ENCODE measurements around the gene MDM2.

MDM2 gene

DNA sequence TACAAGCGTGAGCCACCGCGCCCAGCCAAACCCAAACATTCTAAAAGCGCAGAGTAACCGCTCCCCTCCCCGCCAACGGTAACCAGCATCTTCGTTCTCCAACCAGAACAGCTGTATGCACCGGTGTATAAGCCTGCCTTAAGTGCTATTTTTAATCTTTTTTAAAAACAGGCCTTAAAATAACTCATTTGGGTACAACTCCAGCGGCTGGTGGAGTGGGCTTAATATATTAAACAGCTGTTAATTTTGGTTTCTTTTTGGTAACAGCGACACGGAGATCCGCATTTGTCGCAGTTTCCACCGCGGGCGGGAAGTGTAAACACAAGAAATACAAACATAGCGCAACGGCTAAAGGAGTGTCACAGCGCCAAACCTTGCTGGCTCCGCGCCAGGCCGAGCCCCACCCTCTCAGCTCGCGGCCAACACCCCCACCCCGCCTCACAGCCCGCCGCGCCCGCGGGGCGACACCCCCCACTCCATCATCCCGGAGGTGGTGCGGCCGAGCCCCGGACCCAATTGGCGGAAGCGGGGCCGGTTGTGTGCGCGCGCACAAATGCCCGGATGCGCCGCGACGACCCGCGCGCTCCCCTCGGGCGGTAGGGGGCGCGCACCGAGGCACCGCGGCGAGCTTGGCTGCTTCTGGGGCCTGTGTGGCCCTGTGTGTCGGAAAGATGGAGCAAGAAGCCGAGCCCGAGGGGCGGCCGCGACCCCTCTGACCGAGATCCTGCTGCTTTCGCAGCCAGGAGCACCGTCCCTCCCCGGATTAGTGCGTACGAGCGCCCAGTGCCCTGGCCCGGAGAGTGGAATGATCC, at the start of gene MDM2:
Gene MDM2 (plus strand): TSS at position 602 of the 812 bp plus-strand sequence. CDS start 301 bp downstream, outside the sequence.
- DNase-seq (ENCODE audit: low spot score), result peak; percentile 98

DNA sequence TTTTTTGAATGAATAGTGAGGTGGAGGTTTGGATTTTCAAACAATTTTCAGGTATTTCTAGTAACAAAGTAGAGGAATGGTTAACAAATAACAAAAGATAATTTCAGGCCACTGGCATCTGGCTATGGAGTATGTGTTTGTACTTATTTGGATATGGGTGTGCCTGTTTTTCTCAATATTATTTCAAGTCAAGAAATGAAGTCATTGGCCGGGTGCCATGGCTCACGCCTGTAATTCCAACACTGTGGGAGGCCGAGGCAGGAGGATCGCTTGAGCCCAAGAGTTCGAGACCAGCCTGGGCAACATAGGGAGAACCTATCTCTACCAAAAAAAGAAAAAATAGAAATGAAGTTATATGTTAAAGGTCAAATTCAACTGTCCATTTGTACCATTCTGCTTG, 48.1 kb upstream of the MDM2 start:
- no peak for DNase-seq (ENCODE audit: low spot score)

DNA sequence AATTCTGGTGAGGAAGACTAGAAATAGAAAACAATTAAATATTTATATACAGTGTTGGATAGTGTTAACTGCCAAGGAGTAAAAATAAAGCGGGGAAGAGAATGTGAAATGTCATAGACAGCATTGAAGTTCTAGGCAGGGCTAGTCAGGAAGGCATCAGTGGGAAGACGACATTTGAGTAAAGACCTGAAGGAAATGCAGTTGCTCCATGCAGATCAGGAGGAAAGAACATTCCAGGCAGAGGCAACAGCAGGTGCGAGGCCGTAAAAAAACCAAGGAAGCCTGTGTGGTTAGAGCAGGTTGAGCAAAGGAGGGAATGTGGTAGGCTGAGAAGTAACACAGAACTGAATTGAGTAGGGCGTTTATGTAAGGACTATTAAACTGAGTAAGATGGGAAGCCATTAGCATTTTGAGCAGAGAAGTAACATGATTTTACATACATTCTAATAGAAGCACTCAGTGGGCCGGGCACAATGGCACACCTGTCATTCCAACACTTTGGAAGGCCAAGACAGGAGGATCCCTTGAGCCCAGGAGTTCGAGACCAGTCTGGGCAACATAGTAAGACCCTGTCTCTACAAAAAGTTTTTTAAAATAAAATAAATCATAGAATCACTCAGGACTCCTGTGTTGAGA, 47.1 kb upstream of the MDM2 start:
- no peak for DNase-seq (ENCODE audit: low spot score)

DNA sequence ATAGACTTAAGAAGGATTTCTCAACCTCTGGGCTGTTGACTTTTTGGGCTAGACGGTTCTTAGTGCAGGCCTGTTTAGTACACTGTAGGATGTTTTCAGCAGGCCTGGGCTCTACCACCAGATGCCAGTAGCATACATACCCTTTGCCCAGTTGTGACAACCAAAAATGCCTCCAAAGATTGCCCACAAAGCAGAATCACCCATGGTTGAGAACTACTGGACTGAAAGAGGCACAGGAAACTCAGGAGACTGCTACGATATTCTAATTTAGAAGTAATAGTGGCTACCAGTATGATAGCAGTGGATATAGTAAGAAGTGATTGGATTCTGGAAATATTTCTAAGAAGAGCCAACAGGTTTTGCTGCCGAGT, 46.5 kb upstream of the MDM2 start:
- no peak for DNase-seq (ENCODE audit: low spot score)

DNA sequence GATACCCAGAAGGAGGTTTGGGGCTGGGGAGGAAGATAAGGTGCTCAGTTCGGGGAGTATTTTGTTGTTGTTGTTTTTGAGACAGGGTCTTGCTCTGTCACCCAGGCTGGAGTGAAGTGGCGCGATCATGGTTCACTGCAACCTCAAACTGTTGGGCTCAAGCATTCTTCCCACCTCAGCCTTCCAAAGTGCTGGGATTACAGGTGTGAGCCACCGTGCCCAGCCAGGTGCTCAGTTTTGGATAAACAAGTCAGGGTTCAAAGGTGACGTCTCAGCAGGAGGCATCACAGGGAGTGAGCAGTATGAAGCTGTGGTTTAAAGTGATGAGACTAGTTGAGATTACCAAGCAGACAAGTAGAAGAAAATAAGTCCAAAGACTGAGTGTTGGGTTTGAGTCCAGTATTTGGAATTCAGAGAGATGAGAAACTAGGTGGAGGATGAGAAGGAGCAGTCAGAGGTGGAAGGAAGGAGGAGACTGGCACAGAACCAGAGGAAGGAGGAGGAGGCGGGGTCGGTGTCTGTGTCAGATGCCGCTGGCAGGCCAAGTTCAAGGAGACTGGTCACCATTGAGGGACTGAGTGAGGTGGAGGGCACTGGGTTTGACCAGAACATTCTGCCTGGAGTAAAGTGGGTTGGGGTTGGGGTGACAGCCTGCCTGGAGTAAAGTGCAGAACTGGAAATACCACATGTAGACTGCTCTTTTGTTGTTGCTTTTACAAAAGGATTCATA, 45.9 kb upstream of the MDM2 start:
- no peak for DNase-seq (ENCODE audit: low spot score)

- DNase-seq (ENCODE audit: low spot score), result no peak
These were observed 45.3 kb upstream of the MDM2 start for GRCh38 chr12:68762691-68763090.

DNA sequence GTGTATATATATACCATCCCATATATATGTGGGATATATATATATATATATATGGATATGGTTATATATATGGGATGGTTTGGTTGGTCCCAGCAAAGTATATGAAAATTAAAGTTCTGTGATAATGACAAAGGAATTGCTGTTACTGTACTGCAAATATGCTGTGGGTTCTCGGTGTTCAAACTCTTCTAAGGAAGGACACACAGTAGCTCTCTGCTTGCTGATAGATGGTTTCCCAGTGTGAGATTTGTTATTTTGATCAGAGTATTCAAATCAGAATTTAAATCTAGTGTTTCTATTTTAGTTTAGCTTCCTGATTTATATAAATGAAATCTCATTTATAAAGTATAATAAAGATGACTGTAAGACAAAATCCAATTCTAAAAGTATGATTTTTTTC, 42.3 kb upstream of the MDM2 start:
- DNase-seq (ENCODE audit: low spot score), result no peak

GRCh38 chr12:68766646-68767045, 41.3 kb upstream of the MDM2 start:
- DNase-seq (ENCODE audit: low spot score), result no peak

- DNase-seq (ENCODE audit: low spot score), result no peak
These were observed 40.8 kb upstream of the MDM2 start for GRCh38 chr12:68767191-68767590.

- no peak for DNase-seq (ENCODE audit: low spot score)
These were observed 39.5 kb upstream of the MDM2 start for GRCh38 chr12:68768431-68768939.

- DNase-seq (ENCODE audit: low spot score), result no peak
These were observed 38.0 kb upstream of the MDM2 start for GRCh38 chr12:68769941-68770340.

DNA sequence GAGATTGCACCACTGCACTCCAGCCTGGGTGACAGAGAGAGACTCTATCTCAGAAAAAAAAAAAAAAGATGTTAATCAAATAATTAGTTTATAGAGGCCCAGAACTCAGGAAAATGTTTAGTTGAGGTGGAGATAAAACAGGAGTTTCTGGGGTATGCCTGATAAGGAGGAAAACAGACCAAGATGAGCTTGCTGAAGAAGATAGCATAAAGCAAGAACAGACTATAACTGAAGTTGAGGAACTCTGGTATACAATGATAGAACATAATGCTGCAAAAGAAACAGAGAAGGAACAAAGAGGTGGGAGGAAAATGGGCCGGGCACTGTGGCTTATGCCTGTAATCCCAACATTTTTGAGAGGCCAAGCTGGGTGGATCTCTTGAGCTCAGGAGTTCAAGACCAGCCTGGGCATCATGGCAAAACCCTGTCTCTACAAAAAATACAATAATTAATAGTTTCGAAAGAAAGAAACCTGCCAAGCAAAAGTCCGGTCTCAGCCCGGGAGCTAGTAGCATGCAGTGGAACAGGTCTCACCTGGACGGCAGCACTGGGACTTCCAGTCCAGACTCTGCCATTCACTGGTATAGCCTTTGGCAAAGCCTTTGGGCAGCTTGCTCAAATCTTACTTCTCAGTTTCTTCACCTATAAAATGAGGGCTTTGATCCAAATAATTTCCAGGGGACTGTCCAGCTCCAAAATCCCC, 36.6 kb upstream of the MDM2 start:
- no peak for DNase-seq (ENCODE audit: low spot score)

- no peak for DNase-seq (ENCODE audit: low spot score)
These were observed 35.3 kb upstream of the MDM2 start for GRCh38 chr12:68772714-68773113.

DNA sequence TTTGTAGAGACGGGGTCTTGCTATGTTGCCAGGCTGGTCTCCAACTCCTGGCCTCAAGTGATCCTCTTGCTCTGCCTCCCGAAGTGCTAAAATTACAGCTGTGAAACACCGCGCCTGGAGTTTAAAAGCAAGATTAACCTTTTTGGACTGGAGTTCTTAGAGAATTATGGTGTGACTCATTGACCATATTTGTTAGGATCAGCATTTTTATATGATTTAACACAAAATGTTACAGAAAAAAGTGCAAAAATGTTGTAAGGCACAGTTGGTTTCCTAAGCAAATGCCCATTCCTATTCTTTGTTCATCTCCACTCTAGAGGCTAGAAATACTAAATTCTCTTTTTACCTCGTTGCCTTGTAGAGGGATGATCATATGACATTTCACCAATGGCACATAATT, 34.4 kb upstream of the MDM2 start:
- no peak for DNase-seq (ENCODE audit: low spot score)

- no peak for DNase-seq (ENCODE audit: low spot score)
These were observed 32.8 kb upstream of the MDM2 start for GRCh38 chr12:68775121-68775630.

DNA sequence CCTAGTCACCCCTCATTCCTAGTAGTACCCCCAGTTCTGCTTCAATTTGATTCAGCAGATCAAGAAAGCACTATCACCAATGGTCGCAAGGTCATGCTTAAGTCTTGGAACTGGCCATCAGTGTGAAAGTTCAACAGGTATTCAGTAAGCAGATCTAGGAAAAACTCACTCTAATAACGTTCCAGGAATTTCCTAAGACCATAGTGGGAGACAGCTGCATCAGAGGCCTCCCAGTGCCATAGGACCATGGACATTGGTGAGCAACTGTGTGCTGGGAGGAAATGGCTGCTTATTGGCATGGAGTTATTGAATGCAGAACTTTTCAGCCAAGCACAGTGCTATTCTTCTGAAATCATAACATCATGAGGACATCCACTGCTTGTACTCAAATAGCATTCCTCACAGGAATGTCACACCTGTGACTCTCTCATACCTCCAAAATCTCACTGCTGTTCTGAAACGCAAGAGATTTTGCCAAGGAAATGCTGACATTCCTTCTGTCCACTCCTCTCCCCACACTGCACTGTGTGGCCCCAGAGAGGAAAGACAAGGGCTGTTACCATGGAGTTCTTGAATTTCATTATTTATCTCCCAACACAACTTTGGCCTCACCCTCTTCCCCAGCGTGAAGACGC, 30.9 kb upstream of the MDM2 start:
- no peak for DNase-seq (ENCODE audit: low spot score)

- DNase-seq (ENCODE audit: low spot score), result no peak
These were observed 28.7 kb upstream of the MDM2 start for GRCh38 chr12:68779280-68779679.

- DNase-seq (ENCODE audit: low spot score), result no peak
These were observed 27.2 kb upstream of the MDM2 start for GRCh38 chr12:68780731-68781130.

DNA sequence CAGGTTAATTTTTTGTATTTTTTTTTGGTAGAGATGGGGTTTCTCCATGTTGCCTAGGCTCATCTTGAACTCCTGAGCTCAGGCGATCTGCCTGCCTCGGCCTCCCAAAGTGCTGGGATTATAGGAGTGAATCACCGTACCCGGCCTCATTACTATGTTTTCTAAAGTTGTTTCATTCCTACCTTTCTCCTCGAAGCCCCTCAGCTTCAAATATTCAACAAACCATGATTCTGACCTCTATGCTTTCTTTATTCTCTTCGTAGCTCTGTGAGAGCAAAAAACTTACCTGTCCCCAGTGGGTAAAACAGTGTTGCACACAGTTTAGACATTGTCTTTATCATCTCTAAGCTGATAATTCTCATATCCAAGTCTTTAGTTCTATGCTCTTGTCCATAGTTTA, 26.2 kb upstream of the MDM2 start:
- no peak for DNase-seq (ENCODE audit: low spot score)

- DNase-seq (ENCODE audit: low spot score), result no peak
These were observed 24.0 kb upstream of the MDM2 start for GRCh38 chr12:68784015-68784414.

GRCh38 chr12:68785358-68785757, 22.6 kb upstream of the MDM2 start:
- no peak for DNase-seq (ENCODE audit: low spot score)

GRCh38 chr12:68785823-68786222, 22.2 kb upstream of the MDM2 start:
- DNase-seq (ENCODE audit: low spot score), result no peak

Measured in ecto neural progenitor cell (in vitro differentiated cells).